K562 (cell line): Measurements from ENCODE around the gene SPHK2. TPM values are rescaled to one million over a fixed set of nuclear protein-coding genes. Genes with fewer than 3 reads are reported as not detected.

Experiments
- ARHGAP35 ChIP-seq: fragments of 450-650 bp; IDR thresholded peaks from 2 replicates; pipeline ENCODE4 v1.6.1; 2018; ENCODE audit not compliant: partially characterized antibody
- ASH1L ChIP-seq: fragments of 450-650 bp; IDR thresholded peaks from 2 replicates; pipeline ENCODE4 v1.6.1; 2018; ENCODE audit warnings: borderline replicate concordance, mild to moderate bottlenecking, low read depth; ENCODE audit not compliant: partially characterized antibody
- CBFA2T3 ChIP-seq: fragments of 450-650 bp; IDR thresholded peaks from 2 replicates; pipeline ENCODE4 v1.6.1; 2017
- FIP1L1 ChIP-seq: fragments of 200-400 bp; formaldehyde crosslinking; IDR thresholded peaks from 2 replicates; pipeline ENCODE4 v1.6.1; 2018; ENCODE audit warnings: mild to moderate bottlenecking, low read depth, low read length; ENCODE audit not compliant: poor library complexity, severe bottlenecking
- FOXK2 ChIP-seq, 2 experiments: fragments of 450-650 bp; IDR thresholded peaks in 1 of 2; conservative IDR thresholded peaks in 1 of 2; 2 replicates each; pipeline ENCODE4 v1.6.1; 2016; ENCODE audit warnings: low read depth in 2 of 2, mild to moderate bottlenecking in 1 of 2
- LARP7 ChIP-seq: fragments of 450-650 bp; IDR thresholded peaks from 2 replicates; pipeline ENCODE4 v1.6.1; 2016
- MAZ ChIP-seq, 2 experiments: fragments of 450-650 bp in 1 of 2; sonication (generic) in 1 of 2; formaldehyde crosslinking; IDR thresholded peaks in 1 of 2; conservative IDR thresholded peaks in 1 of 2; 2 replicates each; pipeline versions ENCODE4 v1.4.0 to v1.5.0; 2020; ENCODE audit warnings: mild to moderate bottlenecking in 1 of 2, missing genetic modification reagents in 1 of 2
- POLR3G ChIP-seq: IDR thresholded peaks from 2 replicates; pipeline ENCODE4 v1.6.1; 2011; ENCODE audit not compliant: insufficient read length, insufficient replicate concordance; ENCODE audit errors: extremely low read depth
- PTRF ChIP-seq: fragments of 450-650 bp; IDR thresholded peaks from 2 replicates; pipeline ENCODE4 v1.6.1; 2016; ENCODE audit warnings: mild to moderate bottlenecking, missing genetic modification characterization, missing compliant biosample characterization
- SPI1 ChIP-seq: IDR thresholded peaks from 2 replicates; pipeline ENCODE4 v1.6.1; 2011; ENCODE audit warnings: low read depth, low read length, control low read depth, borderline replicate concordance
- ZC3H4 ChIP-seq: sonication (generic); formaldehyde crosslinking; IDR thresholded peaks from 2 replicates; pipeline ENCODE4 v1.9.0; 2021; ENCODE audit warnings: missing genetic modification reagents, borderline replicate concordance
- ZEB2 ChIP-seq: fragments of 450-650 bp; IDR thresholded peaks from 2 replicates; pipeline ENCODE4 v1.6.1; 2016
- ZNF146 ChIP-seq: IDR thresholded peaks from one replicate; pipeline ENCODE4 v1.6.1; 2018; ENCODE audit warnings: missing compliant biosample characterization; ENCODE audit not compliant: unreplicated experiment
- ZNF23 ChIP-seq: fragments of 250-450 bp; sonication (Bioruptor Pico); IDR thresholded peaks from 2 replicates; pipeline ENCODE4 v1.4.0; 2020; ENCODE audit warnings: mild to moderate bottlenecking
- ZNF3 ChIP-seq: fragments of 250-450 bp; sonication (Bioruptor Pico); IDR thresholded peaks from 2 replicates; pipeline ENCODE4 v1.5.0; 2021; ENCODE audit warnings: mild to moderate bottlenecking, moderate library complexity
- ZNF324 ChIP-seq: fragments of 250-450 bp; sonication (Bioruptor Pico); IDR thresholded peaks from 2 replicates; pipeline ENCODE4 v1.4.0; 2020; ENCODE audit warnings: mild to moderate bottlenecking
- polyA plus RNA-seq, 8 experiments: library from polyadenylated mRNA; depleted of rRNA in 4 of 8; stranded (reverse) in 5 of 8; unstranded in 3 of 8; fragments of >200 nt; fragmentation: Nextera tagmentation in 2 of 8; fragmentation: Illumina TruSeq in 1 of 8; extraction: Ambion mirVana in 2 of 8; extraction: Trizol in 1 of 8; gene quantifications; 2 replicates each; pipeline versions ENCODE4 v1.2.1 to v1.2.3, GENCODE V29; 2011 to 2014; ENCODE audit warnings: inconsistent platforms in 1 of 8, missing spikeins in 1 of 8
- total RNA-seq, 7 experiments: library from RNA; depleted of rRNA in 6 of 7; stranded (reverse); fragments of >200 nt in 6 of 7; fragmentation: Illumina TruSeq in 2 of 7; extraction: Trizol in 2 of 7; gene quantifications; 2 replicates each; pipeline versions ENCODE4 v1.2.1 to v1.2.3, GENCODE V29; 2011 to 2021; ENCODE audit warnings: low replicate concordance in 1 of 7
- TF ChIP-seq, protein P1 (sequence below): fragments of 450-650 bp; formaldehyde crosslinking; IDR thresholded peaks from 2 replicates; pipeline ENCODE4 v1.4.0; 2022; ENCODE audit warnings: missing genetic modification characterization
- TF ChIP-seq, protein P2 (sequence below): sonication (generic); formaldehyde crosslinking; IDR thresholded peaks from 2 replicates; pipeline ENCODE4 v1.8.1; 2022; ENCODE audit warnings: missing genetic modification reagents
- TF ChIP-seq, protein P3 (sequence below): fragments of 450-650 bp; formaldehyde crosslinking; IDR thresholded peaks from 2 replicates; pipeline ENCODE4 v1.4.0; 2022; ENCODE audit warnings: missing genetic modification characterization
- TF ChIP-seq, protein P4 (sequence below): fragments of 450-650 bp; IDR thresholded peaks from 2 replicates; pipeline ENCODE4 v1.6.1; 2017; ENCODE audit warnings: antibody characterized with exemption, mild to moderate bottlenecking

The SPHK2 gene
- total and polyA plus RNA-seq, 9 of the 15 experiments (the other 6 are each of a cell fraction or from before 2014, with no cell fraction given): 0.10 to 15.2 (median 2.9) TPM

DNA sequence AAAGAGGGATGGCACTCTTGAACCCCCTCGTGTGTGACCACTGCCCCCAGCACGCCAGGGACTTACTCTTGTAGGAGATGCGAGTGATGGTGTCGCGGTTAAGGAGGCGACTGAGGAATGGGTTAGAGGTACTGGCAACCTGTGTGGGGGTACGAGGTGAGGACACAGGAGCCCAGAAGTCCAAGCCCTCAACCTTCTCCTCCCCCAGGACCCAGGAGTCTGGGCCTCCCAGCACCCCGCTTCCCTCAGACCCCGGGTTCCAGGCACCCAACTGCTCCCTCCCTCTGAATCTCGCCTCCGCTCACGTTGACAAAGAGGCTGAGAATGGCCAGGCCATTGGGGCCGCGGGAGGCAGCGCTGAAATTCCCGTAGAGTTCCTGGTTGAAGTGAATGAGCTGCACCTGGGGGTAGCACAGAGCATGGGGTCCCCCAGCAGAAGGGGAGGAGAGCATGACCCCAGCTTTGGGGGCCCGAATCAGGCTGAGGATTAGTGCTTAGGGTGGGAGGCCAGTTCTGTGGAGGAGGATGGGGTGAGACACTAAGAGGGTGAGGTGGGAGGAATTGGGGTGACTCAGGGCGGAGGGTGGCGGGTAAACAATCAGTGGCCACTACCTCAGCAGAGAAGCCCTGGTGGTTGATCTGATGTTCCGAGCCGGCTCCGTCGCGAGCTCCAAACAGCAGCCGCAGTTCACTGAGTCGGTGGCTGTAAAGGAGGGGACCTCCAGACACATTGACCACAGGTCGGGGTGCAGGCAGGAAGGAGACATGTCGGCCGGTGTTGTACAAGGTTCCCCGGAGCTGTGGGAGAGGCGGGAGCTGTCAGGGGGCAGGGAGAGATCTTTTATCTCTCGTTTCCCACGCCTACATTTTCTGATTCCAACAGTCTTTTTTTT is 20.4 kb downstream of the SPHK2 start (continued):
- TF ChIP-seq, protein P1, sequence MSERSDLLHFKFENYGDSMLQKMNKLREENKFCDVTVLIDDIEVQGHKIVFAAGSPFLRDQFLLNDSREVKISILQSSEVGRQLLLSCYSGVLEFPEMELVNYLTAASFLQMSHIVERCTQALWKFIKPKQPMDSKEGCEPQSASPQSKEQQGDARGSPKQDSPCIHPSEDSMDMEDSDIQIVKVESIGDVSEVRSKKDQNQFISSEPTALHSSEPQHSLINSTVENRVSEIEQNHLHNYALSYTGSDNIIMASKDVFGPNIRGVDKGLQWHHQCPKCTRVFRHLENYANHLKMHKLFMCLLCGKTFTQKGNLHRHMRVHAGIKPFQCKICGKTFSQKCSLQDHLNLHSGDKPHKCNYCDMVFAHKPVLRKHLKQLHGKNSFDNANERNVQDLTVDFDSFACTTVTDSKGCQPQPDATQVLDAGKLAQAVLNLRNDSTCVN (CRISPR knock-in tag): no peak
- TF ChIP-seq ZEB2: peak; percentile 42; the same call in 1 of the 2 replicates
- no peak for TF ChIP-seq POLR3G
- TF ChIP-seq, protein P2, sequence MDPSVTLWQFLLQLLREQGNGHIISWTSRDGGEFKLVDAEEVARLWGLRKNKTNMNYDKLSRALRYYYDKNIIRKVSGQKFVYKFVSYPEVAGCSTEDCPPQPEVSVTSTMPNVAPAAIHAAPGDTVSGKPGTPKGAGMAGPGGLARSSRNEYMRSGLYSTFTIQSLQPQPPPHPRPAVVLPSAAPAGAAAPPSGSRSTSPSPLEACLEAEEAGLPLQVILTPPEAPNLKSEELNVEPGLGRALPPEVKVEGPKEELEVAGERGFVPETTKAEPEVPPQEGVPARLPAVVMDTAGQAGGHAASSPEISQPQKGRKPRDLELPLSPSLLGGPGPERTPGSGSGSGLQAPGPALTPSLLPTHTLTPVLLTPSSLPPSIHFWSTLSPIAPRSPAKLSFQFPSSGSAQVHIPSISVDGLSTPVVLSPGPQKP (CRISPR knock-in tag): no peak
- no peak for TF ChIP-seq ZNF324 (CRISPR knock-in tag)
- TF ChIP-seq, protein P3, sequence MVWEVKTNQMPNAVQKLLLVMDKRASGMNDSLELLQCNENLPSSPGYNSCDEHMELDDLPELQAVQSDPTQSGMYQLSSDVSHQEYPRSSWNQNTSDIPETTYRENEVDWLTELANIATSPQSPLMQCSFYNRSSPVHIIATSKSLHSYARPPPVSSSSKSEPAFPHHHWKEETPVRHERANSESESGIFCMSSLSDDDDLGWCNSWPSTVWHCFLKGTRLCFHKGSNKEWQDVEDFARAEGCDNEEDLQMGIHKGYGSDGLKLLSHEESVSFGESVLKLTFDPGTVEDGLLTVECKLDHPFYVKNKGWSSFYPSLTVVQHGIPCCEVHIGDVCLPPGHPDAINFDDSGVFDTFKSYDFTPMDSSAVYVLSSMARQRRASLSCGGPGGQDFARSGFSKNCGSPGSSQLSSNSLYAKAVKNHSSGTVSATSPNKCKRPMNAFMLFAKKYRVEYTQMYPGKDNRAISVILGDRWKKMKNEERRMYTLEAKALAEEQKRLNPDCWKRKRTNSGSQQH (CRISPR knock-in tag): no peak
- no peak for TF ChIP-seq FIP1L1
- no peak for TF ChIP-seq ZNF3 (CRISPR knock-in tag)
- no peak for TF ChIP-seq PTRF (tag)
- peak; percentile 51; the same call in 1 of the 2 replicates for TF ChIP-seq ZC3H4
- TF ChIP-seq LARP7: 0 out of 2 replicates have a peak, but pooled peaks have one; percentile 7
- no peak for TF ChIP-seq ARHGAP35
- TF ChIP-seq ZNF146 (CRISPR knock-in tag): no peak
- TF ChIP-seq, protein P4, sequence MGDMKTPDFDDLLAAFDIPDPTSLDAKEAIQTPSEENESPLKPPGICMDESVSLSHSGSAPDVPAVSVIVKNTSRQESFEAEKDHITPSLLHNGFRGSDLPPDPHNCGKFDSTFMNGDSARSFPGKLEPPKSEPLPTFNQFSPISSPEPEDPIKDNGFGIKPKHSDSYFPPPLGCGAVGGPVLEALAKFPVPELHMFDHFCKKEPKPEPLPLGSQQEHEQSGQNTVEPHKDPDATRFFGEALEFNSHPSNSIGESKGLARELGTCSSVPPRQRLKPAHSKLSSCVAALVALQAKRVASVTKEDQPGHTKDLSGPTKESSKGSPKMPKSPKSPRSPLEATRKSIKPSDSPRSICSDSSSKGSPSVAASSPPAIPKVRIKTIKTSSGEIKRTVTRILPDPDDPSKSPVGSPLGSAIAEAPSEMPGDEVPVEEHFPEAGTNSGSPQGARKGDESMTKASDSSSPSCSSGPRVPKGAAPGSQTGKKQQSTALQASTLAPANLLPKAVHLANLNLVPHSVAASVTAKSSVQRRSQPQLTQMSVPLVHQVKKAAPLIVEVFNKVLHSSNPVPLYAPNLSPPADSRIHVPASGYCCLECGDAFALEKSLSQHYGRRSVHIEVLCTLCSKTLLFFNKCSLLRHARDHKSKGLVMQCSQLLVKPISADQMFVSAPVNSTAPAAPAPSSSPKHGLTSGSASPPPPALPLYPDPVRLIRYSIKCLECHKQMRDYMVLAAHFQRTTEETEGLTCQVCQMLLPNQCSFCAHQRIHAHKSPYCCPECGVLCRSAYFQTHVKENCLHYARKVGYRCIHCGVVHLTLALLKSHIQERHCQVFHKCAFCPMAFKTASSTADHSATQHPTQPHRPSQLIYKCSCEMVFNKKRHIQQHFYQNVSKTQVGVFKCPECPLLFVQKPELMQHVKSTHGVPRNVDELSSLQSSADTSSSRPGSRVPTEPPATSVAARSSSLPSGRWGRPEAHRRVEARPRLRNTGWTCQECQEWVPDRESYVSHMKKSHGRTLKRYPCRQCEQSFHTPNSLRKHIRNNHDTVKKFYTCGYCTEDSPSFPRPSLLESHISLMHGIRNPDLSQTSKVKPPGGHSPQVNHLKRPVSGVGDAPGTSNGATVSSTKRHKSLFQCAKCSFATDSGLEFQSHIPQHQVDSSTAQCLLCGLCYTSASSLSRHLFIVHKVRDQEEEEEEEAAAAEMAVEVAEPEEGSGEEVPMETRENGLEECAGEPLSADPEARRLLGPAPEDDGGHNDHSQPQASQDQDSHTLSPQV: no peak
- TF ChIP-seq MAZ (CRISPR knock-in tag; conservative IDR thresholded peaks at IDR 0.05 in 1 of 2, IDR thresholded peaks at IDR 0.05 in 1 of 2): peak in 1 of 2 experiments; percentile 32; a peak in 2 of 4 replicates
- 0 out of 4 replicates have a peak, but pooled peaks of 1 of the 2 experiments have one; percentile 24 for TF ChIP-seq FOXK2 (conservative IDR thresholded peaks at IDR 0.05 in 1 of 2, IDR thresholded peaks at IDR 0.05 in 1 of 2; ENCODE audit: low read depth in 2 of 2)
- TF ChIP-seq CBFA2T3: no peak
- TF ChIP-seq ZNF23 (CRISPR knock-in tag): no peak
- TF ChIP-seq SPI1: no peak
- TF ChIP-seq ASH1L: no peak
